CD4-positive, alpha-beta T cell (primary cell): Measurements from ENCODE around the gene LYZL2. TPM values are rescaled to one million over a fixed set of nuclear protein-coding genes. Genes with fewer than 3 reads are reported as not detected.
"Not testable (repeated sequence)": the region's sequence is repeated elsewhere in the genome, so short reads cannot be mapped to it uniquely, and the experiment has no call there.

Experiments
- ATAC-seq: fragments of 200-7000 bp; cut with Tn5 transposase; one replicate; pipeline ENCODE4 v1.10.0; 2022; ENCODE audit warnings: mild to moderate bottlenecking; ENCODE audit not compliant: poor library complexity
- CTCF ChIA-PET: fragments of 350-600 bp; sonication (Branson Sonifier 250); formaldehyde crosslinking; loops from one replicate; lab custom pipeline; 2021; ENCODE audit warnings: antibody characterized with exemption, inconsistent platforms; lab: Charles Lee
- POLR2A ChIA-PET: fragments of 350-600 bp; sonication (Branson Sonifier 250); formaldehyde crosslinking; loops from one replicate; lab custom pipeline; 2021; ENCODE audit warnings: antibody characterized with exemption, inconsistent platforms; lab: Charles Lee
- DNase-seq, 14 experiments: peaks; one replicate each; pipeline ENCODE4 v3.0.0-alpha.2; 2013 to 2020; ENCODE audit warnings: mixed read lengths in 2 of 14
- H3K27ac ChIP-seq, 2 donors: one replicate each; pipeline versions ENCODE4 v1.5.1 to v1.7.0; 2013; ENCODE audit warnings: low read length in 2 of 2, low read depth in 1 of 2, mild to moderate bottlenecking in 1 of 2
- H3K27me3 ChIP-seq, 2 experiments: 1 replicate in 1 of 2; 2 replicates in 1 of 2; pipeline versions ENCODE4 v1.6.1 to v1.7.0; 2013; ENCODE audit warnings: low read length in 2 of 2, control low read depth in 1 of 2, mild to moderate bottlenecking in 1 of 2, moderate library complexity in 1 of 2; ENCODE audit not compliant: insufficient read depth in 2 of 2, control insufficient read depth in 1 of 2
- H3K36me3 ChIP-seq: one replicate; pipeline ENCODE4 v1.6.1; 2013; ENCODE audit warnings: low read length, control low read depth; ENCODE audit not compliant: insufficient read depth
- H3K4me1 ChIP-seq: one replicate; pipeline ENCODE4 v1.6.1; 2013; ENCODE audit warnings: low read length, control low read depth; ENCODE audit not compliant: insufficient read depth
- H3K4me3 ChIP-seq: one replicate; pipeline ENCODE4 v1.5.1; 2013; ENCODE audit warnings: mild to moderate bottlenecking, low read length, moderate library complexity
- H3K9me3 ChIP-seq, 2 experiments: 1 replicate in 1 of 2; 2 replicates in 1 of 2; pipeline versions ENCODE4 v1.6.1 to v1.7.0; 2013; ENCODE audit warnings: low read length in 2 of 2, mild to moderate bottlenecking in 2 of 2, control low read depth in 1 of 2, moderate library complexity in 1 of 2; ENCODE audit not compliant: control insufficient read depth in 1 of 2, insufficient read depth in 1 of 2
- H3K27ac Mint-ChIP-seq: one replicate; pipeline ENCODE4 v1.8.0; 2020; ENCODE audit warnings: mixed read lengths
- H3K27me3 Mint-ChIP-seq: one replicate; pipeline ENCODE4 v1.8.0; 2021; ENCODE audit warnings: mixed read lengths
- H3K36me3 Mint-ChIP-seq: one replicate; pipeline ENCODE4 v1.8.0; 2021; ENCODE audit warnings: low read depth, mixed read lengths
- H3K4me1 Mint-ChIP-seq: one replicate; pipeline ENCODE4 v1.8.0; 2021; ENCODE audit warnings: low read depth, mixed read lengths
- H3K4me3 Mint-ChIP-seq: one replicate; pipeline ENCODE4 v1.8.0; 2020; ENCODE audit warnings: mild to moderate bottlenecking, mixed read lengths
- H3K9me3 Mint-ChIP-seq: one replicate; pipeline ENCODE4 v1.8.0; 2020; ENCODE audit warnings: mixed read lengths
- intact Hi-C, 2 experiments: fragments of 100-400 bp; cut with DNase I in 1 of 2; cut with micrococcal nuclease in 1 of 2; formaldehyde crosslinking; loops; one replicate each; pipeline versions ENCODE4 v1.15.1 to v1.9.0; 2023 to 2025; cut with DNase I, micrococcal nuclease
- total RNA-seq, 174 experiments: library from RNA in 2 of 174; stranded (reverse) in 2 of 174; gene quantifications; one replicate each; pipeline ENCODE4 v1.2.3 and lab custom pipeline; 2021 to 2026
- TF ChIP-seq, protein P1 (sequence below): fragments of 200-600 bp; IDR thresholded peaks from one replicate; pipeline ENCODE4 v1.8.0; 2022; ENCODE audit warnings: antibody characterized with exemption, mild to moderate bottlenecking

LYZL2 gene
- total RNA-seq, 2 experiments from 2014 or later, result not detected

GRCh38 chr10:30651470-30652397 lies 22.2 kb upstream of the LYZL2 start:
- DNase-seq, H3K9me3 Mint-ChIP-seq, H3K36me3 Mint-ChIP-seq, H3K27ac ChIP-seq, ATAC-seq, H3K27ac Mint-ChIP-seq, H3K4me1 ChIP-seq, H3K36me3 ChIP-seq, H3K4me3 ChIP-seq, H3K27me3 ChIP-seq, intact Hi-C loops, POLR2A ChIA-PET, H3K4me3 Mint-ChIP-seq, H3K9me3 ChIP-seq, H3K4me1 Mint-ChIP-seq: not testable (repeated sequence)
- CTCF ChIA-PET, result interaction anchor here (1.0 kb wide), 1 partner anchor 12 kb away, joined by 3 read pairs; no protein-coding TSS in a partner anchor
- H3K27me3 Mint-ChIP-seq, result peaks cover 56% of the 10 kb centered on the region

- H3K27ac Mint-ChIP-seq, result no peak overlapping the region
- TF ChIP-seq, protein P1, sequence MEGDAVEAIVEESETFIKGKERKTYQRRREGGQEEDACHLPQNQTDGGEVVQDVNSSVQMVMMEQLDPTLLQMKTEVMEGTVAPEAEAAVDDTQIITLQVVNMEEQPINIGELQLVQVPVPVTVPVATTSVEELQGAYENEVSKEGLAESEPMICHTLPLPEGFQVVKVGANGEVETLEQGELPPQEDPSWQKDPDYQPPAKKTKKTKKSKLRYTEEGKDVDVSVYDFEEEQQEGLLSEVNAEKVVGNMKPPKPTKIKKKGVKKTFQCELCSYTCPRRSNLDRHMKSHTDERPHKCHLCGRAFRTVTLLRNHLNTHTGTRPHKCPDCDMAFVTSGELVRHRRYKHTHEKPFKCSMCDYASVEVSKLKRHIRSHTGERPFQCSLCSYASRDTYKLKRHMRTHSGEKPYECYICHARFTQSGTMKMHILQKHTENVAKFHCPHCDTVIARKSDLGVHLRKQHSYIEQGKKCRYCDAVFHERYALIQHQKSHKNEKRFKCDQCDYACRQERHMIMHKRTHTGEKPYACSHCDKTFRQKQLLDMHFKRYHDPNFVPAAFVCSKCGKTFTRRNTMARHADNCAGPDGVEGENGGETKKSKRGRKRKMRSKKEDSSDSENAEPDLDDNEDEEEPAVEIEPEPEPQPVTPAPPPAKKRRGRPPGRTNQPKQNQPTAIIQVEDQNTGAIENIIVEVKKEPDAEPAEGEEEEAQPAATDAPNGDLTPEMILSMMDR, result no peak
- ATAC-seq, result no peak
Observed at GRCh38 chr10:30647089-30647488, 17.5 kb upstream of the LYZL2 start.

DNA sequence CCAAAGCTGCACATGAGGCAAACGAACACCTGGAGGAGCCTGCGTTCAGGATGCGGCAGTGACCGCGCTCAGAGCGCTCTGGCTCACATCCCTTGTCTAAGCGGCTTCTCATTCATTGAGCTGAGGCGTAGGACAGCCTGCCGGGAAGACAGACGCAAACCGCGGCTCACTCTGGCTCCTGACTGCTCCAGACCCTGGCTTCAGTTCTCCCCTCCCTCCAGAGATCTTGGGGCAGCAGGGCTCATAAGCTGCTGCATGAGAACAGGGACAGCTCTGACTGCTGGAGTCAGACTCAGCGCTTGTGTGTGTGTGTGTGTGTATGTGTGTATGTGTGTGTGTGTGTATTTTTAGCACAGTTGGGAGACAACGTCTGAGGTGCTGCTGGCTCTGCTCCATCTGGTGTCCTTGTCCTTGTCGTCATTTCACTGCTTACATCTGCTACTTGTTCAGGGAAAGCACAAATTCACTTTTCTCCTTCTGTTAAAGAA lies 15.8 kb upstream of the LYZL2 start:
- no peaks in the 10 kb centered on the region for H3K36me3 Mint-ChIP-seq
- TF ChIP-seq, protein P1, result no peak
- no peaks in the 10 kb centered on the region for H3K4me1 Mint-ChIP-seq
- POLR2A ChIA-PET, result no interaction called here
- DNase-seq (no peak), ATAC-seq (peak; percentile 34)
- H3K4me1 ChIP-seq, result no peaks in the 10 kb centered on the region
- no peak overlapping the region for H3K27ac ChIP-seq
- peaks cover 59% of the 10 kb centered on the region for H3K27me3 Mint-ChIP-seq
- H3K36me3 ChIP-seq, result no peaks in the 10 kb centered on the region
- no peak overlapping the region for H3K27ac Mint-ChIP-seq
- no peak overlapping the region for H3K4me3 ChIP-seq
- no peak overlapping the region for H3K4me3 Mint-ChIP-seq
- CTCF ChIA-PET, result no interaction called here
- no peaks in the 10 kb centered on the region for H3K9me3 ChIP-seq
- H3K27me3 ChIP-seq, result peaks cover 6% of the 10 kb centered on the region in 2 experiments
- intact Hi-C loops, result no loop called here
- no peaks in the 10 kb centered on the region for H3K9me3 Mint-ChIP-seq

More at GRCh38 chr10:30647089-30647488, 17.5 kb upstream of the LYZL2 start:
- intact Hi-C loops, result no loop called here
- H3K4me3 ChIP-seq, result no peak overlapping the region
- ChIA-PET POLR2A (no interaction called here), CTCF (no interaction called here)
- Mint-ChIP-seq H3K27me3 (peaks cover 59% of the 10 kb centered on the region), H3K4me1 (no peaks in the 10 kb centered on the region), H3K9me3 (no peaks in the 10 kb centered on the region), H3K4me3 (no peak overlapping the region), H3K36me3 (no peaks in the 10 kb centered on the region)
- H3K27me3 ChIP-seq, result peaks cover 4 to 6% of the 10 kb centered on the region in 2 experiments
- no peak overlapping the region for H3K27ac ChIP-seq
- DNase-seq, result no peak
- no peaks in the 10 kb centered on the region for H3K9me3 ChIP-seq
- no peaks in the 10 kb centered on the region for H3K4me1 ChIP-seq
- no peaks in the 10 kb centered on the region for H3K36me3 ChIP-seq

DNA sequence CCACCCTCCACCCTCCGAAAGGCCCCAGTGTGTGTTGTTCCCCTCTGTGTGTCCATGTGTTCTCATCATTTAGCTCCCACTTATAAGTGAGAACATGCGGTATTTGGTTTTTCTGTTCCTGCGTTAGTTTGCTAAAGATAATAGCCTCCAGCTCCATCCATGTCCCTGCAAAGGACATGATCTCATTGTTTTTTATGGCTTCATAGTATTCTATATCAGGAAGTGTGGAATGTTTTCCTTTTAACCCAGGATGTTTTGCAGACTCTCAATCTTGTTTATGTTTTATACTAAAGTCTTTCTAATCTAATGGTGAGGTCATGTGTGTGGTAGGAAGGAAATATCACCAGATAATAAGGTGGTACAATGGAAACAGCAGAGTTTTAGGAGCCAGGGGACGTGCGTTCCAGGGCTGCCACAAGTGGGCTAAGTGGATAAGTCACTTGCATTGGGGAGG lies 14.9 kb upstream of the LYZL2 start:
- H3K36me3 ChIP-seq, H3K9me3 ChIP-seq, H3K4me3 Mint-ChIP-seq, H3K27ac ChIP-seq, H3K27me3 ChIP-seq, H3K27ac Mint-ChIP-seq, ATAC-seq, H3K9me3 Mint-ChIP-seq, POLR2A ChIA-PET, H3K4me1 Mint-ChIP-seq, DNase-seq, H3K4me1 ChIP-seq, H3K4me3 ChIP-seq, CTCF ChIA-PET, H3K36me3 Mint-ChIP-seq: not testable (repeated sequence)
- peaks cover 61% of the 10 kb centered on the region for H3K27me3 Mint-ChIP-seq
- intact Hi-C loops, result loop anchor here in 1 of 2 experiments (5.0 kb wide), 1 partner anchor 1057 kb away; no protein-coding TSS in a partner anchor

DNA sequence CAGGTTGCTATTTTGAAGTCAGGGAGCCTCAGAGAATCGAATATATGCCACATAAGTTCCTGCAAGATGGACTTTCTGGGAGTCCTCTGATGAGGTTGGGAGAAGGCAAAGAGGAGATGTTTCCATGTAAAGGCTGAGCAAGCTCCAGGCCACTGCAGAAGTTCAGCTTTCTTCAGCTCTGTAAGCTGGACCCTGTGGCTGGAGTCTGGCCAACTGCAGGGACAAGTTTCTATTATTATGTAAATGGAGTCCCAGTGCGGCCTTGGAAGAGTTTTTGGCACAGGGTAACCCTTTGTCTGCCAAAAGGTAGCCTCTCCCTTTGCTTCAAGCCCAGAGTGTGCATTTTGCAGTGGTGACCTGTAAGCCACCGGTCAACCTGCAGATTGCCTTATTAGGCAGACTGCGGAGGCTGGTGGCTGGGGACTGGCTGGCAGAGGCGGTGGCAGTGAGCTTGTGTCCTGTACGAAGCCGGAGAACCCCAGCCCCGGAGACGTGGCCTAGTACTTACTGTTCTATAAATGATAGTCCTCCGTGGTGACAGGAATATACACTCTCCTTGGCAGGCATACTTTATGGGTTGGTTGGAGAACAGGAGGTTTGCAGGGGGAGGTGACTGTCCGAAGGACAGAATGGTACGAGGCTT lies 14.1 kb upstream of the LYZL2 start:
- H3K36me3 ChIP-seq, H3K4me1 ChIP-seq, ATAC-seq, H3K27ac Mint-ChIP-seq, H3K27me3 ChIP-seq, H3K4me1 Mint-ChIP-seq, CTCF ChIA-PET, H3K4me3 ChIP-seq, POLR2A ChIA-PET, H3K9me3 ChIP-seq, H3K36me3 Mint-ChIP-seq, DNase-seq, H3K27ac ChIP-seq, H3K4me3 Mint-ChIP-seq, H3K9me3 Mint-ChIP-seq: not testable (repeated sequence)
- H3K27me3 Mint-ChIP-seq, result peaks cover 58% of the 10 kb centered on the region
- intact Hi-C loops, result loop anchor here in 1 of 2 experiments (5.0 kb wide), 1 partner anchor 1056 kb away; no protein-coding TSS in a partner anchor
